K562 (cell line): Measurements from ENCODE around the gene PRR35. TPM values are rescaled to one million over a fixed set of nuclear protein-coding genes. Genes with fewer than 3 reads are reported as not detected.

Experiments
- CHCHD3 ChIP-seq: fragments of 250-450 bp; sonication (Bioruptor Pico); IDR thresholded peaks from 2 replicates; pipeline ENCODE4 v2.1.2; 2022; ENCODE audit warnings: mild to moderate bottlenecking
- MTF1 ChIP-seq: fragments of 250-450 bp; sonication (Bioruptor Pico); IDR thresholded peaks from 2 replicates; pipeline ENCODE4 v1.9.0; 2021; ENCODE audit warnings: moderate library complexity, mild to moderate bottlenecking, inconsistent platforms, borderline replicate concordance
- MXI1 ChIP-seq: IDR thresholded peaks from 2 replicates; pipeline ENCODE4 v1.6.1; 2011; ENCODE audit warnings: low read depth, mild to moderate bottlenecking, improper control_type of control experiment, low read length
- RBM34 ChIP-seq: fragments of 200-400 bp; formaldehyde crosslinking; IDR thresholded peaks from 2 replicates; pipeline ENCODE4 v1.6.1; 2018; ENCODE audit warnings: low read length, borderline replicate concordance; ENCODE audit not compliant: insufficient read depth
- SMARCB1 ChIP-seq: IDR thresholded peaks from 2 replicates; pipeline ENCODE4 v1.6.1; 2011; ENCODE audit warnings: improper control_type of control experiment, low read depth; ENCODE audit not compliant: insufficient read length
- SRSF1 ChIP-seq: fragments of 200-400 bp; formaldehyde crosslinking; IDR thresholded peaks from 2 replicates; pipeline ENCODE4 v1.6.1; 2017; ENCODE audit warnings: mild to moderate bottlenecking, low read depth, low read length, moderate library complexity
- U2AF2 ChIP-seq: fragments of 200-400 bp; formaldehyde crosslinking; optimal IDR thresholded peaks from 2 replicates; pipeline ENCODE3; 2017; ENCODE audit warnings: low read depth, mild to moderate bottlenecking, low read length
- YY1 ChIP-seq, 3 experiments: IDR thresholded peaks; 2 replicates each; pipeline ENCODE4 v1.6.1; 2011; ENCODE audit warnings: low read length in 2 of 3, mild to moderate bottlenecking in 2 of 3, moderate library complexity in 2 of 3, borderline replicate concordance in 1 of 3, control low read depth in 1 of 3, low read depth in 1 of 3; ENCODE audit not compliant: insufficient read depth in 3 of 3, insufficient replicate concordance in 2 of 3, control insufficient read depth in 1 of 3, insufficient read length in 1 of 3; ENCODE audit errors: extremely low read depth in 1 of 3
- ZBTB8A ChIP-seq: fragments of 450-650 bp; IDR thresholded peaks from 2 replicates; pipeline ENCODE4 v1.6.1; 2018; ENCODE audit warnings: mild to moderate bottlenecking, moderate library complexity; ENCODE audit not compliant: partially characterized antibody
- polyA plus RNA-seq, 8 experiments: library from polyadenylated mRNA; depleted of rRNA in 4 of 8; stranded (reverse) in 5 of 8; unstranded in 3 of 8; fragments of >200 nt; fragmentation: Nextera tagmentation in 2 of 8; fragmentation: Illumina TruSeq in 1 of 8; extraction: Ambion mirVana in 2 of 8; extraction: Trizol in 1 of 8; gene quantifications; 2 replicates each; pipeline versions ENCODE4 v1.2.1 to v1.2.3, GENCODE V29; 2011 to 2014; ENCODE audit warnings: inconsistent platforms in 1 of 8, missing spikeins in 1 of 8
- total RNA-seq, 7 experiments: library from RNA; depleted of rRNA in 6 of 7; stranded (reverse); fragments of >200 nt in 6 of 7; fragmentation: Illumina TruSeq in 2 of 7; extraction: Trizol in 2 of 7; gene quantifications; 2 replicates each; pipeline versions ENCODE4 v1.2.1 to v1.2.3, GENCODE V29; 2011 to 2021; ENCODE audit warnings: low replicate concordance in 1 of 7
- TF ChIP-seq, protein P1 (sequence below): IDR thresholded peaks from 2 replicates; pipeline ENCODE4 v1.6.1; 2011; ENCODE audit warnings: borderline replicate concordance, low read depth, mild to moderate bottlenecking, moderate library complexity, low read length; ENCODE audit not compliant: insufficient read depth, poor library complexity, severe bottlenecking
- TF ChIP-seq, protein P2 (sequence below): sonication (generic); formaldehyde crosslinking; IDR thresholded peaks from 2 replicates; pipeline ENCODE4 v1.8.1; 2022; ENCODE audit warnings: missing genetic modification reagents
- TF ChIP-seq, protein P3 (sequence below): sonication (generic); formaldehyde crosslinking; IDR thresholded peaks from 2 replicates; pipeline ENCODE4 v1.9.0; 2022; ENCODE audit warnings: mild to moderate bottlenecking, missing genetic modification reagents
- TF ChIP-seq, protein P4 (sequence below): fragments of 200-400 bp; formaldehyde crosslinking; IDR thresholded peaks from 2 replicates; pipeline ENCODE4 v1.6.1; 2017; ENCODE audit warnings: mild to moderate bottlenecking, low read depth, low read length, moderate library complexity
- TF ChIP-seq, protein P5 (sequence below): fragments of 150-350 bp; IDR thresholded peaks from 2 replicates; pipeline ENCODE4 v1.6.1; 2014; ENCODE audit warnings: low read depth, mild to moderate bottlenecking, low read length, borderline replicate concordance

Gene PRR35
- total and polyA plus RNA-seq, 9 of the 15 experiments (the other 6 are each of a cell fraction or from before 2014, with no cell fraction given): 0.17 to 0.45 (median 0.21) TPM; not detected in 5

DNA sequence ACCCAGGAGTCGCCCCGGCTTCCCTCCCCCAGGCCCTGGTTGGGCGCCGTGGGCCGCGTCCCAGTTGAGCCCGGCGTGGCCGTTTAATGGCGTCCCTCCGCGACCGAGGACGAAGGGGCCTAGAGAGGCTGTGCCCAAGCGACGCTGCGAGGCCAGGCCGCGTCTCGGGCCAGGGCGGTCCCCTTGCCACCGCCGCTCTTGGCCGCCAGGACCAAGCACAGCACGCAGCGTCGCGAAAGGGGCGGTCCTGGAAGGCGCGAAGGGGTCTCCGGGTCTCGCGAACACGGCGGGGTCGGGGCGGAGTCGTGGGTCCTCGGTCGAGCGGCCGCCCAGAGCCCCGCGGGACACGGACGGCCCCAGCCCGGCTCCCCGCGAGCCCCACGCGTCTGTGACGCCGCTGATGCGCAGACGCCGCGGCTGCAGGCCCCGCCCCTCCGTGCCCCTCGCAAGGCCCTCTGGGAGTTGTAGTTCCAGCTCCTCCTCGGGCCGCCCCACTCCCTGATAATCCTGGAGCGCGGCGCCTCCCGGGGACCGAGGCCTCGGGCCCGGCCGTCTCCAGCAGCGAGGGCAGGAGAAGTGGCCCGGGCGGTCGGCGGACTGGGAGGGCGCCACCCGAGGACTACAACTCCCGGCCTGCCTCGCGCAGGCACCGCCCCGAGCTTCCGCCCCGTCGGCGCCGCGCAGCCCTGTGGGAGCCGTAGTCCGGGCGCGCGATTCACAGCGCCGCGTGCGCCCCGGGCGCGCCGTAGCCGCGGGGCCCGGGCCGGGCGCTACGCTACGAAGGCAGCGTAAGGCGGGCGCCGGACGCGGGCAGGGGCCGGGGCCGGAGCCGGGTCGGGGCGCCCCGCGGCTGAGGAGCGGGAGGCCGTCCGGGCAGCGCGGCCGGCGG, 32.9 kb upstream of the PRR35 start, which contains the start of gene CAPN15 (continued):
- TF ChIP-seq, protein P1, sequence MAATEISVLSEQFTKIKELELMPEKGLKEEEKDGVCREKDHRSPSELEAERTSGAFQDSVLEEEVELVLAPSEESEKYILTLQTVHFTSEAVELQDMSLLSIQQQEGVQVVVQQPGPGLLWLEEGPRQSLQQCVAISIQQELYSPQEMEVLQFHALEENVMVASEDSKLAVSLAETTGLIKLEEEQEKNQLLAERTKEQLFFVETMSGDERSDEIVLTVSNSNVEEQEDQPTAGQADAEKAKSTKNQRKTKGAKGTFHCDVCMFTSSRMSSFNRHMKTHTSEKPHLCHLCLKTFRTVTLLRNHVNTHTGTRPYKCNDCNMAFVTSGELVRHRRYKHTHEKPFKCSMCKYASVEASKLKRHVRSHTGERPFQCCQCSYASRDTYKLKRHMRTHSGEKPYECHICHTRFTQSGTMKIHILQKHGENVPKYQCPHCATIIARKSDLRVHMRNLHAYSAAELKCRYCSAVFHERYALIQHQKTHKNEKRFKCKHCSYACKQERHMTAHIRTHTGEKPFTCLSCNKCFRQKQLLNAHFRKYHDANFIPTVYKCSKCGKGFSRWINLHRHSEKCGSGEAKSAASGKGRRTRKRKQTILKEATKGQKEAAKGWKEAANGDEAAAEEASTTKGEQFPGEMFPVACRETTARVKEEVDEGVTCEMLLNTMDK: peak; percentile 9
- no peak for TF ChIP-seq SMARCB1
- TF ChIP-seq, protein P2, sequence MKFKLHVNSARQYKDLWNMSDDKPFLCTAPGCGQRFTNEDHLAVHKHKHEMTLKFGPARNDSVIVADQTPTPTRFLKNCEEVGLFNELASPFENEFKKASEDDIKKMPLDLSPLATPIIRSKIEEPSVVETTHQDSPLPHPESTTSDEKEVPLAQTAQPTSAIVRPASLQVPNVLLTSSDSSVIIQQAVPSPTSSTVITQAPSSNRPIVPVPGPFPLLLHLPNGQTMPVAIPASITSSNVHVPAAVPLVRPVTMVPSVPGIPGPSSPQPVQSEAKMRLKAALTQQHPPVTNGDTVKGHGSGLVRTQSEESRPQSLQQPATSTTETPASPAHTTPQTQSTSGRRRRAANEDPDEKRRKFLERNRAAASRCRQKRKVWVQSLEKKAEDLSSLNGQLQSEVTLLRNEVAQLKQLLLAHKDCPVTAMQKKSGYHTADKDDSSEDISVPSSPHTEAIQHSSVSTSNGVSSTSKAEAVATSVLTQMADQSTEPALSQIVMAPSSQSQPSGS (CRISPR knock-in tag): no peak
- TF ChIP-seq MXI1: no peak
- TF ChIP-seq, protein P3, sequence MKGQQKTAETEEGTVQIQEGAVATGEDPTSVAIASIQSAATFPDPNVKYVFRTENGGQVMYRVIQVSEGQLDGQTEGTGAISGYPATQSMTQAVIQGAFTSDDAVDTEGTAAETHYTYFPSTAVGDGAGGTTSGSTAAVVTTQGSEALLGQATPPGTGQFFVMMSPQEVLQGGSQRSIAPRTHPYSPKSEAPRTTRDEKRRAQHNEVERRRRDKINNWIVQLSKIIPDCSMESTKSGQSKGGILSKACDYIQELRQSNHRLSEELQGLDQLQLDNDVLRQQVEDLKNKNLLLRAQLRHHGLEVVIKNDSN (CRISPR knock-in tag): no peak
- TF ChIP-seq, protein P4, sequence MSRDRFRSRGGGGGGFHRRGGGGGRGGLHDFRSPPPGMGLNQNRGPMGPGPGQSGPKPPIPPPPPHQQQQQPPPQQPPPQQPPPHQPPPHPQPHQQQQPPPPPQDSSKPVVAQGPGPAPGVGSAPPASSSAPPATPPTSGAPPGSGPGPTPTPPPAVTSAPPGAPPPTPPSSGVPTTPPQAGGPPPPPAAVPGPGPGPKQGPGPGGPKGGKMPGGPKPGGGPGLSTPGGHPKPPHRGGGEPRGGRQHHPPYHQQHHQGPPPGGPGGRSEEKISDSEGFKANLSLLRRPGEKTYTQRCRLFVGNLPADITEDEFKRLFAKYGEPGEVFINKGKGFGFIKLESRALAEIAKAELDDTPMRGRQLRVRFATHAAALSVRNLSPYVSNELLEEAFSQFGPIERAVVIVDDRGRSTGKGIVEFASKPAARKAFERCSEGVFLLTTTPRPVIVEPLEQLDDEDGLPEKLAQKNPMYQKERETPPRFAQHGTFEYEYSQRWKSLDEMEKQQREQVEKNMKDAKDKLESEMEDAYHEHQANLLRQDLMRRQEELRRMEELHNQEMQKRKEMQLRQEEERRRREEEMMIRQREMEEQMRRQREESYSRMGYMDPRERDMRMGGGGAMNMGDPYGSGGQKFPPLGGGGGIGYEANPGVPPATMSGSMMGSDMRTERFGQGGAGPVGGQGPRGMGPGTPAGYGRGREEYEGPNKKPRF: no peak
- TF ChIP-seq ZBTB8A: no peak
- no peak for TF ChIP-seq MTF1 (CRISPR knock-in tag)
- no peak for TF ChIP-seq SRSF1
- no peak for TF ChIP-seq U2AF2
- no peak for TF ChIP-seq RBM34
- no peak for TF ChIP-seq CHCHD3
- peak in 2 of 3 experiments; percentile 30 to 72 for TF ChIP-seq YY1 (IDR thresholded peaks at IDR 0.05; ENCODE audit: borderline replicate concordance in 1 of 3, control insufficient read depth in 1 of 3, extremely low read depth in 1 of 3, insufficient read depth in 3 of 3, insufficient read length in 1 of 3, insufficient replicate concordance in 2 of 3, low read depth in 1 of 3, low read length in 2 of 3)
- TF ChIP-seq, protein P5, sequence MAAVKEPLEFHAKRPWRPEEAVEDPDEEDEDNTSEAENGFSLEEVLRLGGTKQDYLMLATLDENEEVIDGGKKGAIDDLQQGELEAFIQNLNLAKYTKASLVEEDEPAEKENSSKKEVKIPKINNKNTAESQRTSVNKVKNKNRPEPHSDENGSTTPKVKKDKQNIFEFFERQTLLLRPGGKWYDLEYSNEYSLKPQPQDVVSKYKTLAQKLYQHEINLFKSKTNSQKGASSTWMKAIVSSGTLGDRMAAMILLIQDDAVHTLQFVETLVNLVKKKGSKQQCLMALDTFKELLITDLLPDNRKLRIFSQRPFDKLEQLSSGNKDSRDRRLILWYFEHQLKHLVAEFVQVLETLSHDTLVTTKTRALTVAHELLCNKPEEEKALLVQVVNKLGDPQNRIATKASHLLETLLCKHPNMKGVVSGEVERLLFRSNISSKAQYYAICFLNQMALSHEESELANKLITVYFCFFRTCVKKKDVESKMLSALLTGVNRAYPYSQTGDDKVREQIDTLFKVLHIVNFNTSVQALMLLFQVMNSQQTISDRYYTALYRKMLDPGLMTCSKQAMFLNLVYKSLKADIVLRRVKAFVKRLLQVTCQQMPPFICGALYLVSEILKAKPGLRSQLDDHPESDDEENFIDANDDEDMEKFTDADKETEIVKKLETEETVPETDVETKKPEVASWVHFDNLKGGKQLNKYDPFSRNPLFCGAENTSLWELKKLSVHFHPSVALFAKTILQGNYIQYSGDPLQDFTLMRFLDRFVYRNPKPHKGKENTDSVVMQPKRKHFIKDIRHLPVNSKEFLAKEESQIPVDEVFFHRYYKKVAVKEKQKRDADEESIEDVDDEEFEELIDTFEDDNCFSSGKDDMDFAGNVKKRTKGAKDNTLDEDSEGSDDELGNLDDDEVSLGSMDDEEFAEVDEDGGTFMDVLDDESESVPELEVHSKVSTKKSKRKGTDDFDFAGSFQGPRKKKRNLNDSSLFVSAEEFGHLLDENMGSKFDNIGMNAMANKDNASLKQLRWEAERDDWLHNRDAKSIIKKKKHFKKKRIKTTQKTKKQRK: no peak
